ENCODE results near the gene TMEM132C. TPM values are rescaled to one million over a fixed set of nuclear protein-coding genes. Genes with fewer than 3 reads are reported as not detected.

The TMEM132C gene
- total and polyA plus RNA-seq, 2 experiments from 2014 or later, result not detected

DNA sequence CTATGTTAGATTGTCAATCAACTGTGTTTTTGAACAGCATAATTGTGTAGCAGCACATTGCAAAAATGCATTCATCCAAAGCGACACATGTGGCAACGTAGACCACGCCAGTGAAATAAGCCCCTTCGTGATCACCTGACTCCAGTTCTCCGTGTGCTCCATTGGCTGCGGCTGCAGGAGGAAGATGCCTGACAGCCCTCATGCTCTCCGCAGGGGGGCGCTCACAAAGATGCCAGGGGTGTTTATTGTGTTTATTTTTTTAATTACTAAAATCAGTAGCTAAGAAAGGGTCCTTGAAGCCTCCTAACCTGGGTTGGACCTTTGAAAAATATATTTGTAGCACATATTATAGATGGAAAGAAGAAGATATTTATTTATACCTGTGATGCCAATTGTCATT, 440.5 kb downstream of the TMEM132C start:
- no peaks in the 10 kb centered on the region for H3K9me2 ChIP-seq (ENCODE audit: insufficient read depth)
- H3K27me3 Mint-ChIP-seq (ENCODE audit: insufficient read depth, low read depth, poor library complexity), result peaks cover 1% of the 10 kb centered on the region
- H3K36me3 Mint-ChIP-seq (ENCODE audit: low read depth), result peaks cover 38% of the 10 kb centered on the region
- TF ChIP-seq, protein P1, sequence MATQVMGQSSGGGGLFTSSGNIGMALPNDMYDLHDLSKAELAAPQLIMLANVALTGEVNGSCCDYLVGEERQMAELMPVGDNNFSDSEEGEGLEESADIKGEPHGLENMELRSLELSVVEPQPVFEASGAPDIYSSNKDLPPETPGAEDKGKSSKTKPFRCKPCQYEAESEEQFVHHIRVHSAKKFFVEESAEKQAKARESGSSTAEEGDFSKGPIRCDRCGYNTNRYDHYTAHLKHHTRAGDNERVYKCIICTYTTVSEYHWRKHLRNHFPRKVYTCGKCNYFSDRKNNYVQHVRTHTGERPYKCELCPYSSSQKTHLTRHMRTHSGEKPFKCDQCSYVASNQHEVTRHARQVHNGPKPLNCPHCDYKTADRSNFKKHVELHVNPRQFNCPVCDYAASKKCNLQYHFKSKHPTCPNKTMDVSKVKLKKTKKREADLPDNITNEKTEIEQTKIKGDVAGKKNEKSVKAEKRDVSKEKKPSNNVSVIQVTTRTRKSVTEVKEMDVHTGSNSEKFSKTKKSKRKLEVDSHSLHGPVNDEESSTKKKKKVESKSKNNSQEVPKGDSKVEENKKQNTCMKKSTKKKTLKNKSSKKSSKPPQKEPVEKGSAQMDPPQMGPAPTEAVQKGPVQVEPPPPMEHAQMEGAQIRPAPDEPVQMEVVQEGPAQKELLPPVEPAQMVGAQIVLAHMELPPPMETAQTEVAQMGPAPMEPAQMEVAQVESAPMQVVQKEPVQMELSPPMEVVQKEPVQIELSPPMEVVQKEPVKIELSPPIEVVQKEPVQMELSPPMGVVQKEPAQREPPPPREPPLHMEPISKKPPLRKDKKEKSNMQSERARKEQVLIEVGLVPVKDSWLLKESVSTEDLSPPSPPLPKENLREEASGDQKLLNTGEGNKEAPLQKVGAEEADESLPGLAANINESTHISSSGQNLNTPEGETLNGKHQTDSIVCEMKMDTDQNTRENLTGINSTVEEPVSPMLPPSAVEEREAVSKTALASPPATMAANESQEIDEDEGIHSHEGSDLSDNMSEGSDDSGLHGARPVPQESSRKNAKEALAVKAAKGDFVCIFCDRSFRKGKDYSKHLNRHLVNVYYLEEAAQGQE (IDR thresholded peaks at IDR 0.05; ENCODE audit: unreplicated experiment), result no peak
- TF ChIP-seq, protein P2, sequence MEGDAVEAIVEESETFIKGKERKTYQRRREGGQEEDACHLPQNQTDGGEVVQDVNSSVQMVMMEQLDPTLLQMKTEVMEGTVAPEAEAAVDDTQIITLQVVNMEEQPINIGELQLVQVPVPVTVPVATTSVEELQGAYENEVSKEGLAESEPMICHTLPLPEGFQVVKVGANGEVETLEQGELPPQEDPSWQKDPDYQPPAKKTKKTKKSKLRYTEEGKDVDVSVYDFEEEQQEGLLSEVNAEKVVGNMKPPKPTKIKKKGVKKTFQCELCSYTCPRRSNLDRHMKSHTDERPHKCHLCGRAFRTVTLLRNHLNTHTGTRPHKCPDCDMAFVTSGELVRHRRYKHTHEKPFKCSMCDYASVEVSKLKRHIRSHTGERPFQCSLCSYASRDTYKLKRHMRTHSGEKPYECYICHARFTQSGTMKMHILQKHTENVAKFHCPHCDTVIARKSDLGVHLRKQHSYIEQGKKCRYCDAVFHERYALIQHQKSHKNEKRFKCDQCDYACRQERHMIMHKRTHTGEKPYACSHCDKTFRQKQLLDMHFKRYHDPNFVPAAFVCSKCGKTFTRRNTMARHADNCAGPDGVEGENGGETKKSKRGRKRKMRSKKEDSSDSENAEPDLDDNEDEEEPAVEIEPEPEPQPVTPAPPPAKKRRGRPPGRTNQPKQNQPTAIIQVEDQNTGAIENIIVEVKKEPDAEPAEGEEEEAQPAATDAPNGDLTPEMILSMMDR (conservative IDR thresholded peaks at IDR 0.05; ENCODE audit: low read depth in 2 of 2), result peak; percentile 51 to 58
- H3K79me2 ChIP-seq (replicated peaks; ENCODE audit: insufficient read depth), result no peaks in the 10 kb centered on the region
- no peaks in the 10 kb centered on the region for H3K4me1 ChIP-seq (ENCODE audit: insufficient read depth)
- H2AFZ ChIP-seq, result no peak overlapping the region
- no peak overlapping the region for H3K4me3 ChIP-seq
- H3K4me3 Mint-ChIP-seq, result no peak overlapping the region
- H3K27ac ChIP-seq (ENCODE audit: low read depth), result no peak overlapping the region
- H4K20me1 ChIP-seq (replicated peaks; ENCODE audit: insufficient read depth), result no peaks in the 10 kb centered on the region
- H3K9me3 Mint-ChIP-seq, result no peaks in the 10 kb centered on the region; the same call in none of the 3 replicates
- no peak overlapping the region for H3K4me2 ChIP-seq
- no peaks in the 10 kb centered on the region for H3K4me1 Mint-ChIP-seq
- no peaks in the 10 kb centered on the region for H3K27me3 ChIP-seq (ENCODE audit: insufficient read depth)
- no peak for ATAC-seq
- H3K36me3 ChIP-seq (ENCODE audit: insufficient read depth), result no peaks in the 10 kb centered on the region
- DNase-seq (ENCODE audit: low spot score), result peak; percentile 41
- H3F3A ChIP-seq (replicated peaks; ENCODE audit: low read depth), result no peaks in the 10 kb centered on the region
- H3K27ac Mint-ChIP-seq, result no peak overlapping the region

GRCh38 chr12:128708789-128709188, 441.8 kb downstream of the TMEM132C start:
- no peaks in the 10 kb centered on the region for H3K9me2 ChIP-seq (ENCODE audit: insufficient read depth)
- TF ChIP-seq NANOG (IDR thresholded peaks at IDR 0.05; ENCODE audit: borderline replicate concordance), result no peak
- no peak for TF ChIP-seq EZH2 (IDR thresholded peaks at IDR 0.05; ENCODE audit: low read depth, unreplicated experiment)
- H3K27me3 Mint-ChIP-seq (ENCODE audit: insufficient read depth, low read depth, poor library complexity), result peaks cover 1% of the 10 kb centered on the region
- H3K36me3 ChIP-seq (ENCODE audit: insufficient read depth), result no peaks in the 10 kb centered on the region
- no peaks in the 10 kb centered on the region for H3K27me3 ChIP-seq (ENCODE audit: insufficient read depth)
- no peak overlapping the region for H3K4me3 ChIP-seq
- H3K36me3 Mint-ChIP-seq (ENCODE audit: low read depth), result peaks cover 43% of the 10 kb centered on the region
- H3K4me3 Mint-ChIP-seq, result no peak overlapping the region
- no peak overlapping the region for H3K27ac ChIP-seq (ENCODE audit: low read depth)
- no peaks in the 10 kb centered on the region for H3F3A ChIP-seq (replicated peaks; ENCODE audit: low read depth)
- DNase-seq (ENCODE audit: low spot score) (no peak), ATAC-seq (no peak)
- H3K27ac Mint-ChIP-seq, result no peak overlapping the region
- no peak overlapping the region for H3K4me2 ChIP-seq
- no peaks in the 10 kb centered on the region; the same call in none of the 3 replicates for H3K9me3 Mint-ChIP-seq
- H2AFZ ChIP-seq, result no peak overlapping the region
- no peaks in the 10 kb centered on the region for H3K4me1 Mint-ChIP-seq
- no peaks in the 10 kb centered on the region for H4K20me1 ChIP-seq (replicated peaks; ENCODE audit: insufficient read depth)
- H3K79me2 ChIP-seq (replicated peaks; ENCODE audit: insufficient read depth), result no peaks in the 10 kb centered on the region
- H3K4me1 ChIP-seq (ENCODE audit: insufficient read depth), result no peaks in the 10 kb centered on the region

DNA sequence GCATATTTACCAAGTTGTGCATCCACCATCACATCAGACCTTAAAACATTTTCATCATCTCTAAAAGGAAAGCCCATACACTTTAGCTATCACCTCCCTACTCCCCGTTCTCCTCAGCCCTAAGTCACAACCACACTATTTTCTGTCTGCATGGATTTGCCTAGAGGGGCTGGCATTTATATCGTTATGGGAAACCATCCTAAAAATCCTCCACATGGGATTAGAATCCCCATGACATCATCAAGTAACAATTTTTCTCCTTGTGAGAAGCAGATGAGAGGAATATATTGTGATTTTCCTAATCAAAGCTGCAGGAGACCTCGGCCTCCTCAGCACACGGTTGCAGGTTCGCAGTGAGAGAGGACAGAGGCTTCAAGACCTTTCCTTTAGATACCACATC, 442.7 kb downstream of the TMEM132C start:
- peaks cover 49% of the 10 kb centered on the region for H3K36me3 Mint-ChIP-seq (ENCODE audit: low read depth)
- ATAC-seq, result no peak

More for the DNA sequence above, 442.7 kb downstream of the TMEM132C start:
- no peak overlapping the region for H3K27ac Mint-ChIP-seq
- Histone ChIP-seq H4K20me1 (replicated peaks; ENCODE audit: insufficient read depth) (no peaks in the 10 kb centered on the region), H3K9me2 (ENCODE audit: insufficient read depth) (no peaks in the 10 kb centered on the region), H2AFZ (no peak overlapping the region), H3K4me3 (no peak overlapping the region), H3K4me1 (ENCODE audit: insufficient read depth) (no peaks in the 10 kb centered on the region), H3K36me3 (ENCODE audit: insufficient read depth) (no peaks in the 10 kb centered on the region; the same call in 1 of the 2 replicates), H3K27ac (ENCODE audit: low read depth) (no peak overlapping the region), H3K4me2 (no peak overlapping the region), H3K27me3 (ENCODE audit: insufficient read depth) (no peaks in the 10 kb centered on the region), H3K79me2 (replicated peaks; ENCODE audit: insufficient read depth) (no peaks in the 10 kb centered on the region), H3F3A (replicated peaks; ENCODE audit: low read depth) (no peaks in the 10 kb centered on the region)
- H3K4me3 Mint-ChIP-seq, result no peak overlapping the region
- H3K9me3 Mint-ChIP-seq, result no peaks in the 10 kb centered on the region; the same call in none of the 3 replicates
- no peak for DNase-seq (ENCODE audit: low spot score)
- no peaks in the 10 kb centered on the region for H3K4me1 Mint-ChIP-seq
- H3K27me3 Mint-ChIP-seq (ENCODE audit: insufficient read depth, low read depth, poor library complexity), result peaks cover 1% of the 10 kb centered on the region
- TF ChIP-seq STAT1 (IDR thresholded peaks at IDR 0.05; ENCODE audit: unreplicated experiment), result no peak
- no peak for TF ChIP-seq EZH2phosphoT487 (IDR thresholded peaks at IDR 0.05; ENCODE audit: unreplicated experiment)
- no peak for TF ChIP-seq NANOG (IDR thresholded peaks at IDR 0.05; ENCODE audit: borderline replicate concordance)
- no peak for TF ChIP-seq JUNB (IDR thresholded peaks at IDR 0.05; ENCODE audit: unreplicated experiment)

Data from GM23338 (cell line).